ENCODE data around the gene MCRIP2. TPM values are rescaled to one million over a fixed set of nuclear protein-coding genes. Genes with fewer than 3 reads are reported as not detected.
"Not testable (repeated sequence)": the region's sequence is repeated elsewhere in the genome, so short reads cannot be mapped to it uniquely, and the experiment has no call there.

The MCRIP2 gene
- polyA plus RNA-seq, 1 donor = 17.6 TPM

DNA sequence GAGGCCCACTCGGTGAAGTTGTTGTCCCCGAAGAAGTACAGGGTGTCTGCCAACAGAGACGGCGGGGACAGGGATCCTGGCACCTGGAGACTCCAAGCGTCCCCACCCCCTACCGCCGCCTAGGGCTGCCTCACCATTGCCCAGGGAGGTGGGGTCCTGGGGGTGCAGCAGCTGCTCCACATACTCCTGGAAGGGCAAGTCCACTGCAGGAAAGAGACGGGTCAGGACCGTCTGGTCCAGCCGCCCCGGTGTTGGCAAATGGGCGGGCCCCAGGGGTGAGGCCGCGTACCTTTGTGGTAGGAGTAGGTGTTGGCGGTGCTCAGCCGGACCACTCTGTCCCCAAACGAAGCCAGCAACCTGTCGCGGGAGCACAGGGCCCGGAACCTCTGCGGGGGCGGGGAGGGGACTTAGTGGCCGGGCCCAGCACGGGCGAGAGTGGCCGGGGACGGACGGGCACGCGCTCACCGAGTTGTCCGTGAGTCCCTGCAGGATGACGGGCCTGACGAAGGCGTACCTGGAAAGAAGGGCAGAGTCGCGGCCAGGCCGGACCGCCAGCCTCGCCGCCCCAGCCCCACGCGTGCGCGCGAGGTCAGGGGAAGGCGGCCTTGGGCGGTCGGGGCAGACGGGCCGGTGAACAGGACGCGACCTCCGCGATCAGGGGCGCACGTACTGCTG, 41.9 kb downstream of the MCRIP2 start:
- no peak for DNase-seq

- DNase-seq = peak; percentile 97
Observed at GRCh38 chr16:684071-684794, 42.6 kb downstream of the MCRIP2 start, which contains the start of gene JMJD8. TSS of gene JMJD8 (minus strand) at chr16:684334. CDS start at chr16:684319, 15 bp downstream.

DNA sequence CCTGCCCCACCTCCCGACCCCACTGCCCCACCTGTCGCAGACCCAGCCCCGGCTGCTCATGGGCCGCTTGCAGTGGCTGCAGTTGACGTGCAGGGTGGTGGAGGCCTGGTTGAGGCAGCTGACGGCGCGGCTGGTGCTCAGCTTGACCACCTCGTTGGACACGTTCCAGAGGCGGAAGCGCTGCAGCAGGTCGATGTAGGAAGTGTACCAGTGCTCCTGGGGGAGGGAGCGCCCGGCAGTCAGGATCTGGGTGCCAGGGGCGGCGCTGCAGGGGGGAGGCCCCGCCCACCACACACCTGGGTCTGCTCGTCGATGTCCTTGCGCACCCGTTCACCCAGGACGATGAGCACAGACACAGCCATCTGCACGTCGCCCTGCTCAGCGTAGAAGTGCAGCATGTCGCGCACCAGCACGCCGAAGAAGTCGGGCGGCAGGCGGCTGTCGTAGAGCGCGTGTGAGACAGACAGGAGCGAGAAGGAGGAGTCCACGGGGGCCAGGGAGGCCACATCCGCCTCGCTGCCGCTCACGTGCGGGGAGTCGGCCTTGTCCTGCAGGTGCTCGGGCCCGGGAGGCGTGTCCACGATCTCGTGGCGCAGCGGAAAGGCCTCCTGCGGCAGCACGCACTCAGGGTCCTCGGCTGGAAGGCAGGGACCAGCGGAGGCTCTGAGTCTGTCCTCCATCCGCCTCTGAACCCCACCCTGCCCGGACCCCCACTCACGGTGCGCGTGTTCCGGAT, 43.5 kb downstream of the MCRIP2 start:
- no peak for DNase-seq

DNA sequence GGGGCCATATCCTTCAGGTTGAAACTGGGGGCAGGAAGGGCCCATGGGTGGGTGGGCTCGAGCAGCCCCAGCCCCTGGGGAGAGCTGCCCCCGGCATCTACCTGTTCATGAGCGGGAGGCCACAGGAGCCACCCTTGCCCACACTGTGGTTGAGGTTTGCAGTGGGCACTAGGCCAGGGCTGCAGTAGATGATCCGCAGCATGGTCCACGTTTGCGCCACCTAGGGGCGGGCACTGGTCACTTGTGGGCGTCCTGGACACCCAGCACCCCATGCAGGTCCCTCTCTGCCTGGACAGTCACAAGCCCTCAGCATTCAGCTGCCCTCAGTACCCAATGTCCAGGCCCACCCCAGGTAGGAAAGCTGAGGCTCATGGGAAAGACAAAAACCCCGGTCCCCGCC, 44.3 kb downstream of the MCRIP2 start:
- no peak for DNase-seq

GRCh38 chr16:686459-687260, 45.0 kb downstream of the MCRIP2 start:
- DNase-seq = no peak

DNA sequence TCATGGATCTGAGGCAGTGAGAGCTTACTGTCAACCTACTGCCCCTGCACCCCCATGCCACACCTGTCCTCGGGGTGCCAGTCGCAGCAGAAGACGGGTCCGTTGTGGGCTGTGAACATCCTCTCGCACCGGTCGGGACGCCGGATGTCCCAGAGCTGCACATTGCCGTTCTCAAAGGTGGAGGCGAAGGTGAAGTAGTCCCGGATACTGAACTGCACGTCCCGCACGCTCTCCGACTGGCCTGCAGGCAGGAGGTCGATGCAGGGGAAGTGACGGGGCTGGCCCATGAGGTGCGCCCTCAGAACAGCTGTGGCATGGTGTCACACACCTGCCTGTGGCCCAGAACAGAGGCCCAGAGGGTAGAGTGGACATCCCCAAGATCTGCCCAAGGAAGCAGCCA, 45.9 kb downstream of the MCRIP2 start:
- DNase-seq = no peak

- DNase-seq = no peak
Observed at GRCh38 chr16:689175-689897, 47.7 kb downstream of the MCRIP2 start.

DNA sequence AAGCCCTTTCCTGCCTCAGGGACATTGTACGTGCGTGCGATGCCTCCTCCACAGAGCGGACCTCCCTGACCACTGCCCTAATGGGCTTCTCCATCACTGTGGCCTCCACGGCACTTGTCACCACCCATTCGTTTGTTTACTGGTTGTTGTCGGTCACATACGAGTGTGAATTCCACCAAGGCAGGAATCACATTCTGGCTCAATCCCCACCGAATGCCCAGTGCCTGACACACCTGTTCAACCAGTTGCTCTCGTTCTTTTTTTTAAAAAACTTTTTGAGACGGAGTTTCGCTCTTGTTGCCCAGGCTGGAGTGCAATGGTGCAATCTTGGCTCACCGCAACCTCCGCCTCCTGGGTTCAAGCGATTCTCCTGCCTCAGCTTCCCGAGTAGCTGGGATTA, 49.6 kb downstream of the MCRIP2 start:
- DNase-seq = not testable (repeated sequence)

DNA sequence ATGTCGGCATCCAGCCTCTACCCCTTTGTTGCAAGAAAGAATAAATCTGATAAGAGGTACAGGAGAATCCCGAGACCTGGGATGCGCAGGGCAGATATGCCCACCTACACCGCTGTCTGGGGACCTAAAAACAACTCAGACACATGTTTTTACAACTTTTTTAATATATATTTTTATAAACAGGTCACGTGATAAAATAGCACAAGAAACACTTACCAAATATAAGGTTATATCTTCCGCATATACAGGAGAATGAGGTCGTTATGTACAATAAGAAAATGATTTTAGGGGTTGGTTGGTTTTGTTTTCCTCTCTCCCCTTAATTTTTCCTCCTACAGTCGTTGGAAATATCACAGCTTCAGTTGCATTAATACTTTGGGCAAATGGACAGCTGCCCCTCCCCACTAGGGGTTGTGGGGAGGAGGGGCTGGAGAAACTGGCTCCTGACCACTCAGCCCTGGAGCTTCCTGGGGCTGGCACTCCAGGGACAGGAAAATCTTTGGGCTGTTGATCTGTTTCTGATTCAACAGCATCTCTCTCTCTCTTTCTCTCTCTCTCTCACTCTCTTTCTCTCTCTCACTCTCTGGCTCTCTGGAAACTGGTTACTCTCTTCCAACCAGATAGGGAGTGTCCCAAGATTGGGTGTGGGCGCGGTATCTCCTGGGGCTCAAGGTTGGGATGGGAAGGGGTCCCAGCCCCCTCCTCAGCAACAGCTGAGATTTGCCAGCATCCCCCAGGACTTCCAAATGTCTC, 50.9 kb downstream of the MCRIP2 start:
- DNase-seq = no peak

GRCh38 chr16:693364-693763, 51.7 kb downstream of the MCRIP2 start:
- DNase-seq = no peak

DNA sequence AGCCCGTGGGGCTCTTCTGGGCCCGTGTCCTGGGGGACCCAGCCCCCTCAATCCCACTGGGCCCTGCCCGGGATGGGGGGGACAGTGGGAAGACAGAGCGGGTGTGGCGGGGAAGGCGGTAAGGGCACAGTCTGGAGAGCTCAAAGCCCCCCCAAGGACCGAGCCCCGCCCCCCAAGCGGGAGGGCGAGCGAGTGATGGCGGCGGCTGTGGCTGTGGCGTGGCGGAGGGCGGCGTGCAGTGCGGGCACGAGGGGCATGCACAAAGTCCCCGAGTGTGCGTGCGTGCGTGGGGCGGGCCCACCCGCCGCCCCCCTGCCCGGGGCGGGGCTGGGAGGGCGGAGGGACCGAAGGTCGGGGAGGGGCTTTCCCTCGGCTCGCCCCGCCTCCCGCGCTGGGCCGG, 52.1 kb downstream of the MCRIP2 start:
- DNase-seq = no peak

DNA sequence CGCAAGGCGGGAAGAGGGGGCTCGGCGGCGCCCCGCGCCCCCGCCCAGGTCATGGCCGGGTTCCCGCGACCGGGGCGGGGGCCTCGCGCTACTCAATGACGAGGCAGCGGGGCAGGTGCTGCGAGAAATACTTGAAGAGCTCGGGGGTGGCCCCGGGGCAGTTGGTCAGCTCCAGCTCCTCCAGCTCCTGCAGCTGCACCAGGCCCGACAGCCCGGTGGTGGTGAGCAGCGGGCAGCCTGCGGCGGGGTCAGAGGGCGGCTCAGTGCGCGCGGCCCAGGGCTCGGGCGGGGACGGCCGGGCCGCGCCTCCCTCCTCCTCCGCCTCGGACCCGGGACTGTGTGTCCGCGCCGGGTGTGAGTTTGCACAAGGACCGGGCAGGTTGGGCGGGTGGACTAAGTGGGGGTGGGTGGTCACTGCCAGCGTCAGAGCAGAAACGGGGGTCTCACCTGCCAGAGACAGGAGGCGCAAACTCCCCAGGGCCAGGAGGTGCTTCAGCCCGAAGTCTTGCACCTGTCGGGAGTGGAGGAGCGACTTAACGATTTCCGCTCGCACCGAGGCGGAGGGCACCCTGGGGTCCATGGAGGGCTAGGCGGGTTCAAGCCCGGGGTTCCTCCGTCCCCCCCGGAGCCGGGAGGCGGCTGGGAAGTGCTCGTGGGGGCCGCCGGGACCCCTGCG, 52.7 kb downstream of the MCRIP2 start:
- no peak for DNase-seq

DNA sequence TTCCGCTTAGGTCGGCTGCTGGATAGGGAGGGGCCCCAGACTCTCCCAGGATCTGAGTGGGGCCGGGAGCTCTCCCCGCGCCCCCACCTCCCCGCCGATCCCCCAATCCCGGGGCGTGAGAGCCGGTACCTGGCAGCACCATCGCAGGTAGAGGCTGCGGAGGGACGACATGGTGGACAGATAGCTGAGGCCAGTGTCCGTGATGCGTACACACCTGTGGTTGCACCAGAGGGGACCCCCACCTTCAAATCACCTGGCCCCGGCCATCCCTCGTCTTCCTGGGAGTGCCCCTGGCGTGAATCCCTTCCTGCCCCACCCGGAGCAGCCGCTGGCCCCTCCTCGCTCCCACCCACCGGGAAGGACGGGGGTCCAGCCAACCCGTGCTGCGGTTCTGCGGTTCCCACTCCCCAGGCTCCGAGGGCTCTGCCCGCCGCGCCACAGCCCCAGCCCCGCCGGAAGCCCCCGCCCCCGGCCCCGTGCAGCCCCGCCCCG, 53.3 kb downstream of the MCRIP2 start:
- no peak for DNase-seq

GRCh38 chr16:695355-696089, 53.9 kb downstream of the MCRIP2 start:
- DNase-seq = no peak

Other genes starting within 250 kb of the MCRIP2 start
- gene NME4, start 244.6 kb upstream of the MCRIP2 start, polyA plus RNA-seq (ENCODE audit: insufficient read length) = 74.0 TPM
- 13.7 TPM for gene DECR2, start 239.9 kb upstream of the MCRIP2 start, polyA plus RNA-seq (ENCODE audit: insufficient read length)
- gene RAB11FIP3, start 216.2 kb upstream of the MCRIP2 start, polyA plus RNA-seq (ENCODE audit: insufficient read length) = 30.0 TPM
- gene CAPN15, start 114.1 kb upstream of the MCRIP2 start, polyA plus RNA-seq (ENCODE audit: insufficient read length) = 31.7 TPM
- gene PRR35, start 81.4 kb upstream of the MCRIP2 start, polyA plus RNA-seq (ENCODE audit: insufficient read length) = 0.14 TPM
- 1.4 TPM for gene NHLRC4, start 74.8 kb upstream of the MCRIP2 start, polyA plus RNA-seq (ENCODE audit: insufficient read length)
- 21.3 TPM for gene PIGQ, start 71.9 kb upstream of the MCRIP2 start, polyA plus RNA-seq (ENCODE audit: insufficient read length)
- 15.4 TPM for gene RAB40C, start 51.8 kb upstream of the MCRIP2 start, polyA plus RNA-seq (ENCODE audit: insufficient read length)
- 0.80 TPM for gene WFIKKN1, start 10.8 kb upstream of the MCRIP2 start, polyA plus RNA-seq (ENCODE audit: insufficient read length)
- gene METTL26, start 5.5 kb upstream of the MCRIP2 start, polyA plus RNA-seq (ENCODE audit: insufficient read length) = 47.8 TPM
- gene WDR90, start 7.5 kb downstream of the MCRIP2 start, polyA plus RNA-seq (ENCODE audit: insufficient read length) = 16.9 TPM
- gene RHOT2, start 26.3 kb downstream of the MCRIP2 start, polyA plus RNA-seq (ENCODE audit: insufficient read length) = 68.7 TPM
- gene RHBDL1, start 33.8 kb downstream of the MCRIP2 start, polyA plus RNA-seq (ENCODE audit: insufficient read length) = 1.8 TPM
- 94.0 TPM for gene STUB1, start 38.6 kb downstream of the MCRIP2 start, polyA plus RNA-seq (ENCODE audit: insufficient read length)
- 33.9 TPM for gene JMJD8, start 42.5 kb downstream of the MCRIP2 start, polyA plus RNA-seq (ENCODE audit: insufficient read length)
- gene WDR24, start 48.6 kb downstream of the MCRIP2 start, polyA plus RNA-seq (ENCODE audit: insufficient read length) = 9.6 TPM
- gene FBXL16, start 64.0 kb downstream of the MCRIP2 start, polyA plus RNA-seq (ENCODE audit: insufficient read length) = 0.52 TPM
- gene METRN, start 73.3 kb downstream of the MCRIP2 start, polyA plus RNA-seq (ENCODE audit: insufficient read length) = 29.2 TPM
- 15.2 TPM for gene ANTKMT, start 79.3 kb downstream of the MCRIP2 start, polyA plus RNA-seq (ENCODE audit: insufficient read length)
- gene CCDC78, start 84.6 kb downstream of the MCRIP2 start, polyA plus RNA-seq (ENCODE audit: insufficient read length) = 1.4 TPM
- 3.0 TPM for gene HAGHL, start 85.3 kb downstream of the MCRIP2 start, polyA plus RNA-seq (ENCODE audit: insufficient read length)
- gene CIAO3, start 99.2 kb downstream of the MCRIP2 start, polyA plus RNA-seq (ENCODE audit: insufficient read length) = 17.1 TPM
- gene MSLN, start 118.9 kb downstream of the MCRIP2 start, polyA plus RNA-seq (ENCODE audit: insufficient read length) = 0.97 TPM
- gene RPUSD1, start 146.6 kb downstream of the MCRIP2 start, polyA plus RNA-seq (ENCODE audit: insufficient read length) = 13.5 TPM
- gene CHTF18, start 146.8 kb downstream of the MCRIP2 start, polyA plus RNA-seq (ENCODE audit: insufficient read length) = 15.7 TPM
- not detected for gene GNG13, start 158.9 kb downstream of the MCRIP2 start, polyA plus RNA-seq (ENCODE audit: insufficient read length)